Prostate gland (tissue), 2 donors: ENCODE results near the gene MTHFD2L. TPM values are rescaled to one million over a fixed set of nuclear protein-coding genes. Genes with fewer than 3 reads are reported as not detected.

Experiments
- DNase-seq: peaks from one replicate; pipeline ENCODE4 v3.0.0-alpha.2; 2019; ENCODE audit warnings: low spot score
- H3K27ac ChIP-seq, 2 donors: fragments of 200-600 bp; sonication (generic); 2 replicates each; pipeline ENCODE4 v1.5.1; 2017 to 2019
- H3K27me3 ChIP-seq: fragments of 200-600 bp; sonication (generic); replicated peaks from 2 replicates; pipeline ENCODE4 v1.5.1; 2019; ENCODE audit not compliant: insufficient read depth
- H3K36me3 ChIP-seq, 2 donors: fragments of 200-600 bp; sonication (generic); 1 replicate in 1 of 2; 2 replicates in 1 of 2; pipeline versions ENCODE4 v1.5.1 to v1.8.1; 2017 to 2019
- H3K4me1 ChIP-seq: fragments of 200-600 bp; sonication (generic); replicated peaks from 2 replicates; pipeline ENCODE4 v1.5.1; 2019
- H3K4me3 ChIP-seq, 2 donors: fragments of 200-600 bp; sonication (generic); 2 replicates each; pipeline ENCODE4 v1.5.1; 2017 to 2019
- H3K9me3 ChIP-seq: fragments of 200-600 bp; sonication (generic); 2 replicates; pipeline ENCODE4 v1.5.1; 2017
- CTCF ChIP-seq, 4 experiments: fragments of 200-600 bp in 2 of 4; fragments of 450-650 bp in 2 of 4; sonication (generic) in 2 of 4; IDR thresholded peaks; 1 replicate in 3 of 4; 2 replicates in 1 of 4; pipeline ENCODE4 v1.5.1; 2016 to 2019; ENCODE audit warnings: antibody characterized with exemption in 4 of 4, mild to moderate bottlenecking in 2 of 4, moderate library complexity in 2 of 4
- POLR2A ChIP-seq: fragments of 450-650 bp; IDR thresholded peaks from one replicate; pipeline ENCODE4 v1.6.1; 2016; ENCODE audit warnings: antibody characterized with exemption, mild to moderate bottlenecking
- POLR2AphosphoS5 ChIP-seq: sonication (generic); formaldehyde crosslinking; IDR thresholded peaks from one replicate; pipeline ENCODE4 v1.6.1; 2017; ENCODE audit warnings: antibody characterized with exemption
- WGBS: methylation state at CpG from one replicate; pipeline ENCODE4 v1.1.5; 2018; 5-methylcytosine and 5-hydroxymethylcytosine counted together
- intact Hi-C: fragments of 100-400 bp; cut with DNase I; formaldehyde crosslinking; loops from one replicate; pipeline ENCODE4 v1.14.2; 2022
- total RNA-seq, 2 donors: library from RNA; depleted of rRNA; stranded (reverse); fragments of >200 nt; gene quantifications; one replicate each; pipeline ENCODE4 v1.1.0, GENCODE V29; 2016

The MTHFD2L gene
- total RNA-seq, 2 donors from 2014 or later = 15.8 to 19.9 TPM

- no peak overlapping the region for H3K4me3 ChIP-seq
- no peak overlapping the region for H3K27ac ChIP-seq
Observed at GRCh38 chr4:74217365-74217764, 59.4 kb downstream of the MTHFD2L start.

DNA sequence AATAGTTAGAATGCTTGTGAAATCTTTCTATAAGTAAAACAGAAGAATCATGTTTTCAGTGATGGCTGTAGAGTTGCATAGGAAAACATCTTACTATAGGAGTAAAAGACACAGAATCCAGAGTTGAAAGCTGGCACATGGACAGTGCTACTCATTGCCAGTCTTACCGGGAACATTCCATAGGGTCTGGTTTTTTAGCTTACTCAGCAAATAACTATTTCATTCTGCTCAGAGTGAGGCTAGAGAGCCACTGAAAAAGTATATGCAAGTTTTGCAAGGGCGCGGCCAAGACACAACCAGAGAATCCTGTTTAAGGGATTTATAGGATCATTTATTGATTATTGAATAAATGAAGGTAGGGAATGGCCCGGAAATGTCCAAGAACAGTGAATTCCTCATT lies 60.3 kb downstream of the MTHFD2L start:
- Histone ChIP-seq H3K36me3 (no peaks in the 10 kb centered on the region), H3K4me1 (no peaks in the 10 kb centered on the region), H3K9me3 (no peaks in the 10 kb centered on the region), H3K27me3 (no peaks in the 10 kb centered on the region), H3K4me3 (no peak overlapping the region), H3K27ac (no peak overlapping the region)
- TF ChIP-seq CTCF (IDR thresholded peaks at IDR 0.05) = no peak
- no peak for TF ChIP-seq POLR2A
- TF ChIP-seq POLR2AphosphoS5 = no peak
- no peak for DNase-seq
- intact Hi-C loops = no loop called here
- 85% methylated on average over 4 of the region's 4 CpGs for WGBS

More at GRCh38 chr4:74217365-74217764, 59.4 kb downstream of the MTHFD2L start:
- intact Hi-C loops = no loop called here
- Histone ChIP-seq H3K4me1 (no peaks in the 10 kb centered on the region), H3K36me3 (no peaks in the 10 kb centered on the region), H3K27me3 (no peaks in the 10 kb centered on the region), H3K9me3 (no peaks in the 10 kb centered on the region)
- WGBS = 92% methylated on average over 3 of the region's 3 CpGs
- TF ChIP-seq CTCF (IDR thresholded peaks at IDR 0.05) (no peak), POLR2AphosphoS5 (no peak), POLR2A (no peak)
- no peak for DNase-seq

DNA sequence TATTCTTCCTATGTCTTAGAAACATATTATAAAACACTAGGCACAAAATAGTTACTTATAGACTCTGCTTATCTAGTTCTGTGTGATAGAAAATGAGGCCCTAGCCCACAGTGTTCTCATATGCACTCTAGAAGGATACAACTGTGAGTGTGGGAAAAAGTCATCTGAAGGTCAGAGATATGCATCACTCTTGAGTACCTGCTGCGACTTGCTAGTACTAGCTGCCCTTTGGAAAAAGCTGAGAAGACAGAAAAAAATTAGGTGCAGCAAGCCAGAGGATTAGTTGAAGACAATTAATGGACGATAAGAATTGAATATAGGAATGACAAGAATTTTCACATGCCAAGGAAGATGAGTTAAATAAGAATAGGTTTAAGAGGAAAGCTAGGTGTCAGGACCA lies 61.3 kb downstream of the MTHFD2L start:
- no peak overlapping the region for H3K27ac ChIP-seq
- TF ChIP-seq CTCF (IDR thresholded peaks at IDR 0.05) = no peak
- TF ChIP-seq POLR2A = no peak
- TF ChIP-seq POLR2AphosphoS5 = no peak
- no peaks in the 10 kb centered on the region for H3K9me3 ChIP-seq
- intact Hi-C loops = no loop called here
- H3K36me3 ChIP-seq = no peaks in the 10 kb centered on the region
- 37% methylated on average over 2 of the region's 2 CpGs for WGBS
- DNase-seq = no peak
- H3K27me3 ChIP-seq = no peaks in the 10 kb centered on the region
- no peak overlapping the region for H3K4me3 ChIP-seq
- no peaks in the 10 kb centered on the region for H3K4me1 ChIP-seq

- H3K36me3 ChIP-seq = no peaks in the 10 kb centered on the region
- intact Hi-C loops = loop anchor here (10.0 kb wide), 1 partner anchor 92 kb away; no protein-coding TSS in a partner anchor
Observed at GRCh38 chr4:74223098-74223497, 65.2 kb downstream of the MTHFD2L start.

More at GRCh38 chr4:74223098-74223497, 65.2 kb downstream of the MTHFD2L start:
- H3K27ac ChIP-seq = no peak overlapping the region
- H3K9me3 ChIP-seq = no peaks in the 10 kb centered on the region
- TF ChIP-seq POLR2AphosphoS5 (no peak), POLR2A (no peak), CTCF (IDR thresholded peaks at IDR 0.05) (no peak)
- no peak overlapping the region for H3K4me3 ChIP-seq
- 96% methylated on average over 2 of the region's 2 CpGs for WGBS
- DNase-seq = no peak
- no peaks in the 10 kb centered on the region for H3K27me3 ChIP-seq
- H3K4me1 ChIP-seq = no peaks in the 10 kb centered on the region
